Inferior parietal cortex (tissue), 1 donor: Measurements from ENCODE around the gene SLC35G3.
A peak's percentile ranks its signal among the peaks of the same experiment; 100 is the strongest.
"Not testable (repeated sequence)": the region's sequence is repeated elsewhere in the genome, so short reads cannot be mapped to it uniquely, and the experiment has no call there.

Source experiments
- DNase-seq: peaks from one replicate; pipeline ENCODE4 v3.0.0-alpha.2; 2016; ENCODE audit errors: extremely low spot score

The SLC35G3 gene

GRCh38 chr17:35194001-35194400, at the start of gene SLC35G3:
SLC35G3 (minus strand) TSS chr17:35194393; CDS start chr17:35194307, 86 bp downstream.
- DNase-seq: not testable (repeated sequence)

GRCh38 chr17:35243561-35244340, 49.6 kb upstream of the SLC35G3 start:
- peak; percentile 38 for DNase-seq

DNA sequence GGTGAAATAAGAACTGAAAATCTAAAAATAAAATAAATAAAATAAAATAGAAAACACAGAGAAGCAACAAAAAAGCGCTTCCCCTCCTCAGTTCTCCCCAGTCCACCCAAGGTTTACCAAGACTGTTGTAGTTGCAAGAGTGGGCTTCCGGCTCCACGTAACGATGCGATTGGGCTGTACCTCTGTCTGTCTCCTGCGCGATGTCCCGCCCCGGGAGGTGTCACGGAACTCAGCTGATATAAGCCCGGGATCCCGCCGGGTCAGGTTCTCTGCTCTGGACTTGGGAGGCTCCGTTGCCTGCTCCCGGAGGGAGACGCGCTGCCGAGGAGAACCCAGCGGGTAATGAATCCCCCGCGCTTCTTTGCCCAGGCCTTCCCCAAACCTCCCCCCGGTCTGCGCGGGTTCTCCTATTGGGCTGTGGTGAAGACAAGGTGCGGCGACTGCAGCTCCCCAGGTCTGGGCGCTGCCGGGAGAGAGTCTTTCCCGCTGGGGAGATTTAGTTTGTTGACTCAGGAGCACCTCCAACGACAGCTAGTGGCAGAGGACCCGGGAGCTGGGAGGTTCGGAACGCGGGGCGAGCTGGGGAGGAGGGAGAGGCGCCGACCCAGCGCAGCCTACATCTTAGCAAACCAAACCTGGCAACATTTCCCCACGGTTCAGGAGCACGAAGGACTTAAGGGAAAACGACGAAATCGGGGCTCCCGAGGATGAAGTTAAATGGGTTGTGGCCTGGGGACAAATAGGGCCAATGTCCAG, 48.8 kb upstream of the SLC35G3 start, which contains the start of gene SLFN5:
Gene SLFN5, plus strand, starts transcription at position 268 of the 756 bp plus-strand sequence. CDS start 15,619 bp downstream, outside the sequence.
- DNase-seq: peak; percentile 78

DNA sequence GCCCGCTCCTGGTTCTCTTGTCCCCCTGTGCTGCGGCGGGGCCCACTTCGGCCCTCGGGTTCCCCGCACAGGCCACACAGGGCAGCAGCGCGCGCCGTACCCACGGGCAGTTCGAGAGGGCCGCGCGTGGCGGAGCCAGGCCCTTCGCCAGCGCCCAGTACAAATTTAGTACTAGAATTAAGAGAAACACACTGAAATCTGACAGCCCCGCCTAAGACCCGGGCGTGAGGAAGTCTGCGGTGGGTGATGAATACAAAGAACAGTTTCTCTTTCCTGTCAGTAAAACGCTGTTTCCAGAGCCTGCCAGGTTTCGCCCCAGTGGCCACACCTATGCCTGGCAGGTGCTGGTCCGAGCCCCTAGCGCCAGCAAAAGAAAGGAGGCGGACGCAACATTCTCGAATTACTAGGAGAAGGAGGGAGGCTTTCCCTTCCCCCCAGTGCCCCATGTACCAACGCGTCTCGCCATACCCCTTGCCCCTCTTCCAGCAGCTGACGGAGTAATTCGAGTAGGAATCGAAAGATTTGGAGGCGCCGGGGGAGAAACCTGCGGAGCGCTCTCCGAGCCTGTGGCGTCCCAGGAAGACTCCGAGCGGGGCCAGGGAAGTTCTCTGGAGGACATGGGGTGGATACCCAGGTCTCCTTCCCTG, 48.1 kb upstream of the SLC35G3 start:
- no peak for DNase-seq

DNA sequence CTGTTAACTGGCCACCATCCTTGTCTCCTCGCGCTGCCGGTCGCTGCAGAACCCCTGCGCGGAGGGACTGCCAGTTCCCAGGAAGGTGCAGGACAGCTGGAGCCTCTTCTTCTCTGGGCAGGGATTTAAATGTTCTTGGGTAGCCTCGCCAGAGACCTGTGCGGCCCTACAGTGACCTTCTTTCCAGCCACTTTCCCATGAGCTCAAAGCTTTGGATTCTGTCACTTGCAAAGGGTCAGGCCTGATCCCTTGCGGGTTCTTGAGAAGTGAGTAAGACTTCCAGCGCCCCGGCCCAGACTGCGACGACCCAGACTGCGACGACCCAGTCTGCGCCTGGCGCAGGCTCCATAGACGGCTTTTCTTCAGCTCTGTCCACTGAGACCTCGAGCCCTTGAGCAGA, 47.3 kb upstream of the SLC35G3 start:
- no peak for DNase-seq

DNA sequence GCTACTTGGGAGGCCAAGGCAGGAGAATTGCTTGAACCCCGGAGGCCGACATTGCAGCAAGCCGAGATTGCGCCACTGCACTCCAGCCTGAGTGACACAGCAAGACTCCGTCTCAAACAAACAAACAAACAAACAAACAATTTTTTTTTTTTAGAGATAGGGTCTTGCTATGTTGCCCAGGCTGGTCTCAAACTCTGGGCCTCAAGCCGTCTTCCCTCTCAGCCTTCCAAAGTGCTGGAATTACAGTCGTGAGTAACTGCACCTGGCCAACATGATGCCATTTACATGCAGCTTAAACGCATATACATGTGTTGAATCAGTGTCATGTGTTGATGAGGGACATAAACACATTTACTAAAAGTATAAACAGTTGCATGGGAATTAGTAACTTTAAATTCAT, 46.7 kb upstream of the SLC35G3 start:
- DNase-seq: no peak

DNA sequence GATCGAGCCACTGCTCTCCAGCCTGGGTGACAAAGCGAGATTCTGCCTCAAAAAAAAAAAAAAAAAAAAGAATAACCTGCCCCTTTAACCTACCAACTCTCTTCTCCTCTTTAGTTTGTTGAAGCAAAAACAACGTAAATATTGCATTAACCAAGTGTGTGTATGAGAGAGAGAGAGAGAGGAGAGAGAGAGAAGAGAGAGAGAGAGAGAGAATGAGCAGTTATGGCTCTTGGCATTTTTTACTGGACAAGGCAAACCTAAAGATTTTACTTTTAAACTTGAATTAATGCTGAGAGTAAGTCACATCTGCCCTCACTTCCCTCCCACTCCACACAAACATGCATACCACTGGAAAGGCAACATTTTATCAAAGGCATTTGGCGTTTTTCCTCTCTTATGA, 45.6 kb upstream of the SLC35G3 start:
- no peak for DNase-seq

DNA sequence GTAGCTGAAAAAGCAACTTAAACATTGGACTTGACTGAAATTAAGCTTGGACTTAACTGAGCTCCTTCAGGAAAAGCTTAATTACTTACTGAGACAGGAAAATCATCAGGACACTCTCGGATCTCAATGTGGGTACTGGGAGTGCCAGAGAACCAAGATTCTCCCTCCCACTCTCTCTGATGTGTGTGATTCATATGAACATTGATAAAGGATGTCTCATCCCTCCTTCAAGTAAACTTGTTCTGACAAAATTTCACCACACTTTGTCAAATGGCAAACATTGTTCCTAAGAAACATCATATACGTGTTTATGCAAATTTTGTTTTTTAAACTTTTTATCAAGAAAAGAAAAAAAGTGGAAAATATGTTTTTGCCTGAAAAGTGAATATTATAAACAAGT, 44.6 kb upstream of the SLC35G3 start:
- no peak for DNase-seq

DNA sequence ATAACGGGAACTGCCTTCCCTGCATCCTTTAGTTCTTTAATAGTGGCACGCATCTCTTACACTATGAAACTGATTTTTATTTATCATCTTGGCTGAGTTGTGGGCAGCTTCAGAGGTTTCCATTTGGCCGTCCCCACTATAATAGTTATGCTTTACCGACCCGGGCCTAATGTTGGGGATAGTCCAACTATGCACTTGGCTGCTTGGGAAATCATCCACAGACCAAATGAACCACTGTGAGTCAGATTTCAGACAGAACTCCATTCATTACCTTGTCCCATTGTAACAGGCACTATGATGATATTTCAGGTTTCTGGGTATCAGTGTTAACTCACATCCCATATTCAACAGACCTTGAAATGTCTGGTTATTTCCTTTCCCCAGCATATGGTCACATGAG, 42.6 kb upstream of the SLC35G3 start:
- no peak for DNase-seq

GRCh38 chr17:35235917-35236316, 41.7 kb upstream of the SLC35G3 start:
- DNase-seq: no peak

- DNase-seq: no peak
Measured at GRCh38 chr17:35235289-35235688, 41.1 kb upstream of the SLC35G3 start.

DNA sequence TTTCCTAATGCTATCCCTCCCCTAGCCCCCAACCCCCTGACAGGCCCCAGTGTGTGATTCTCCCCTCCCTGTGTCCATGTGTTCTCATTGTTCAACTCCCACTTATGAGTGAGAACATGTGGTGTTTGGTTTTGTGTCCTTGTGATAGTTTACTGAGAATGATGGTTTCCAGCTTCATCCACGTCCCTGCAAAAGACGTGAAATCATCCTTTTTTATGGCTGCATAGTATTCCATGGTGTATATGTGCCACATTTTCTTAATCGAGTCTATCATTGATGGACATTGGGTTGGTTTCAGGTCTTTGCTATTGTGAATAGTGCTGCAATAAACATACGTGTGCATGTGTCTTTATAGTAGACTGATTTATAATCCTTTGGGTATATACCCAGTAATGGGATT, 40.1 kb upstream of the SLC35G3 start:
- not testable (repeated sequence) for DNase-seq

GRCh38 chr17:35229638-35230037, 35.4 kb upstream of the SLC35G3 start:
- no peak for DNase-seq

DNA sequence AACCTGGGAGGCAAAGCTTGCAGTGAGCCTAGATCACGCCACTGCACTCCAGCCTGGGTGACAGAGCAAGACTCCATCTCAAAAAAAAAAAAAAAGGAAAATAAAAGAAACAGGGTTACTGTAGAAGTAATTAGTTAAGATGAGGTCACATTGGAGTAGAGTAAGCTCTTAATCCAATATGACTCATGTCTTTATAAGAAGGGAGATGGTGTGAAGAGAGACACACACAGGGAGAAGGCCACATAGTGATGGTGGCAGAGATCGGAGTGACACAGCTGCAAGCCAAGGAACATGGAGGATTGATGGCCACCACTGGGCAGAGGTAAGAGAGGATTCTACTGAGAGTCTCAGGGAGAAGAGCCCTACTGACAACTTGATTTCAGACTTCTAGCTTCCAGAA, 33.4 kb upstream of the SLC35G3 start:
- DNase-seq: no peak

DNA sequence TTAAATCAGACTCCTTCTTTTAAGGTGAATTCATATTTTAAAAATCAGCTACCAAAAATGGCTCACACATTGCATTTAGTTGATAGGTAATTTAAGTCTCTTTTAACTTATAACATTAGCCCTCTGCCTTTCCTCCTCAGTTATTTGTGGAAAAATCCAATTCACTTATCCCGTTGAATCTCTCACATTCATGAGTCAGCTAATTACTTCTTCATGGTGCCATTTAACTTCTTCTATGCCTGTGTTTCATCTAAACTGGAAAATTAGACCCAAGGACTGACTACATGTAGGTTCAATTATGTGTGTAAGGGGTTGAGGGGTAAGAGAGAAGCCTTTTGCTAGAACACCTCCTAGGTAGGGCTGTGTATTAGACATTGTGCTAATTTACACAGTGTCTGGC, 30.2 kb upstream of the SLC35G3 start:
- DNase-seq: no peak

GRCh38 chr17:35222452-35222851, 28.3 kb upstream of the SLC35G3 start:
- no peak for DNase-seq

GRCh38 chr17:35218915-35219314, 24.7 kb upstream of the SLC35G3 start:
- no peak for DNase-seq

DNA sequence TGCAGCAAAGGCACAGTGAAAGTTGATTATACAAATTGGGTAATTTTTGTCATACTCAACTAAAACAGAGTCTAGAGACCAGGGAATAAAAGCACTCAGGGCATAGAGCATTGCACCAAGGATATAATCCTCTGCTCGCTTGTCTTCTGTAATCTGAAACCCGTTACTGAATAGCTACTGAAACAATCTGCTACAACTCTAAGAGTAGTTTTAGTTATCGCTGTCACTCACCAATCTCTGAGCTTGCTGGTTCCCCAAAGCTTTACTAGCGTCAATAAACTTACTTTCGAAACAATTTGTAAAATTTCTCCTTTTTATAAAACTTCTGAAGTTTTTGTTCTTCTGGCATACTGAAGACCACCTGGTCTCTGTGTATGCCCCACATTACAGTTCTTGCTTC, 22.9 kb upstream of the SLC35G3 start:
- DNase-seq: no peak

GRCh38 chr17:35214631-35215273, 20.6 kb upstream of the SLC35G3 start:
- no peak for DNase-seq

GRCh38 chr17:35214192-35214591, 20.0 kb upstream of the SLC35G3 start:
- DNase-seq: no peak

GRCh38 chr17:35213412-35213940, 19.3 kb upstream of the SLC35G3 start:
- DNase-seq: no peak

DNA sequence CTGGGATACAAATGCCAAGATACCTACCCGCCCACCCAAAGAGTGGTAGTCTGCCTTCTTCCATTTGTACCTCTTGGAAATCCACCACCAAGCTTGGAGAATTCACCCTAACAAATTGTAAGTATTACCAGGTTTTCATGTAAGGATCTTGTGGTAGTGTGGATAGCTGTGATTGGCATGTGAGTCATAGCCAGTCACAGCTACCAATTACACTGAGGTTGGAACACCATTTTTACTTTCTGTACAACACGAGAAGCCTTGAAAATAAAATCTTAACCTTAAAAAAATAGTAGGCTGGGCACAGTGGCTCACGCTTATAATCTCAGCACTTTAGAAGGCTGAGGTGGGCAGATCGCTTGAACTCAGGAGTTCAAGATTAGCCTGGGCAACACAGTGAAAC, 18.5 kb upstream of the SLC35G3 start:
- DNase-seq: no peak
